Heart left ventricle (tissue), 16 donors: ENCODE measurements around the gene SHROOM2. TPM values are rescaled to one million over a fixed set of nuclear protein-coding genes. Genes with fewer than 3 reads are reported as not detected.

ENCODE experiments used
- ATAC-seq, 4 donors: fragments of 200-7000 bp; cut with Tn5 transposase; one replicate each; pipeline ENCODE4 v1.9.1; 2020 to 2022; ENCODE audit warnings: moderate library complexity in 4 of 4, mild to moderate bottlenecking in 3 of 4, moderate number of reproducible peaks in 1 of 4
- DNase-seq, 5 donors: peaks; one replicate each; pipeline ENCODE4 v3.0.0-alpha.2; 2020
- H3K27ac ChIP-seq, 12 donors: fragments of 200-600 bp; sonication (generic) in 4 of 12; one replicate each; pipeline versions ENCODE4 v1.5.0 to v1.8.0; 2016 to 2022; ENCODE audit warnings: mild to moderate bottlenecking in 2 of 12
- H3K27me3 ChIP-seq, 9 donors: fragments of 200-600 bp; sonication (generic) in 2 of 9; one replicate each; pipeline versions ENCODE4 v1.5.1 to v1.8.0; 2016 to 2022; ENCODE audit warnings: mild to moderate bottlenecking in 3 of 9
- H3K36me3 ChIP-seq, 9 donors: fragments of 200-600 bp; sonication (generic) in 2 of 9; one replicate each; pipeline versions ENCODE4 v1.5.0 to v1.8.0; 2018 to 2022; ENCODE audit warnings: mild to moderate bottlenecking in 2 of 9
- H3K4me1 ChIP-seq, 12 donors: fragments of 200-600 bp; sonication (generic) in 4 of 12; one replicate each; pipeline versions ENCODE4 v1.5.0 to v1.8.0; 2016 to 2022; ENCODE audit warnings: mild to moderate bottlenecking in 3 of 12
- H3K4me3 ChIP-seq, 12 donors: fragments of 200-600 bp; sonication (generic) in 4 of 12; one replicate each; pipeline versions ENCODE4 v1.5.0 to v1.8.0; 2017 to 2022; ENCODE audit warnings: mild to moderate bottlenecking in 9 of 12, moderate library complexity in 4 of 12
- H3K9me3 ChIP-seq, 12 donors: fragments of 200-600 bp; sonication (generic) in 4 of 12; one replicate each; pipeline versions ENCODE4 v1.5.0 to v1.8.0; 2016 to 2022; ENCODE audit warnings: mild to moderate bottlenecking in 1 of 12
- POLR2A ChIP-seq, 2 donors: fragments of 450-650 bp; IDR thresholded peaks; one replicate each; pipeline ENCODE4 v1.6.1; 2017; ENCODE audit warnings: antibody characterized with exemption in 2 of 2, mild to moderate bottlenecking in 2 of 2, moderate library complexity in 2 of 2
- WGBS, 4 donors: extraction: QIAGEN DNeasy Blood & Tissue Kit in 2 of 4; methylation state at CpG; one replicate each; pipeline versions ENCODE4 v1.1.5 to v1.1.7; 2013 to 2018; 5-methylcytosine and 5-hydroxymethylcytosine counted together
- intact Hi-C, 10 donors: fragments of 100-400 bp; cut with DNase I; formaldehyde crosslinking; loops; one replicate each; pipeline versions ENCODE4 v1.11.1 to v1.14.2; 2022
- polyA plus RNA-seq, 2 donors: library from polyadenylated mRNA; stranded (reverse); fragments of 200-250 nt; gene quantifications; one replicate each; pipeline ENCODE4 v1.2.3, GENCODE V29; 2013
- total RNA-seq, 9 donors: library from RNA; depleted of rRNA in 2 of 9; stranded (reverse); fragments of >200 nt in 2 of 9; fragmentation: NEBNext Ultra II Directional in 3 of 9; extraction: Animal tissue kit (Norgen Biotek cat#: 25700) in 3 of 9; gene quantifications; one replicate each; pipeline versions ENCODE4 v1.1.0 to v1.2.4, GENCODE V29; 2016 to 2023
- TF ChIP-seq, protein P1 (sequence below), 12 donors: fragments of 200-600 bp; sonication (generic) in 4 of 12; IDR thresholded peaks; one replicate each; pipeline versions ENCODE4 v1.5.0 to v1.8.0; 2018 to 2022; ENCODE audit warnings: antibody characterized with exemption in 12 of 12, mild to moderate bottlenecking in 5 of 12
- donor health status: ischemic (EF 13 %, LVEDD 7.1; RV severe dilation, severe dysfunction).
- donor health status: healthy with polysubstance abuse.
- donor health status: DM: no; HTN: yes; CAD: no.
- donor health status: DM: no; HTN: no; CAD: no.
- donor health status: ischemic (EF 25% LVEDD 6.9; RV normal size, moderate dysfunction).
- donor health status: ischemic (EF 25% LVEDD 5.7; RV mildly dilated, moderate dysfunction).
- donor health status: healthy.
- donor health status: DM: yes; HTN: yes; CAD: no.
- donor health status: ischemic (EF 35%, LVEDD 5.7; RV mildly dilated, moderate dysfunction).
- donor health status: nonischemic (EF 11% LVEDD 7.7; RV severe dilation, severe dysfunction).
- donor health status: DM: yes; HTN: yes; CAD: no.
- donor health status: PGD.
- donor health status: ischemic (EF 29% LVEDD 5.4; RV normal size, mild dysfunction).
- donor health status: nonischemic (EF 23%, LVEDD 6.1; RV moderate dilation, normal function).

Gene SHROOM2
- total and polyA plus RNA-seq, 11 donors = 0.38 to 1.7 (median 0.83) TPM

DNA sequence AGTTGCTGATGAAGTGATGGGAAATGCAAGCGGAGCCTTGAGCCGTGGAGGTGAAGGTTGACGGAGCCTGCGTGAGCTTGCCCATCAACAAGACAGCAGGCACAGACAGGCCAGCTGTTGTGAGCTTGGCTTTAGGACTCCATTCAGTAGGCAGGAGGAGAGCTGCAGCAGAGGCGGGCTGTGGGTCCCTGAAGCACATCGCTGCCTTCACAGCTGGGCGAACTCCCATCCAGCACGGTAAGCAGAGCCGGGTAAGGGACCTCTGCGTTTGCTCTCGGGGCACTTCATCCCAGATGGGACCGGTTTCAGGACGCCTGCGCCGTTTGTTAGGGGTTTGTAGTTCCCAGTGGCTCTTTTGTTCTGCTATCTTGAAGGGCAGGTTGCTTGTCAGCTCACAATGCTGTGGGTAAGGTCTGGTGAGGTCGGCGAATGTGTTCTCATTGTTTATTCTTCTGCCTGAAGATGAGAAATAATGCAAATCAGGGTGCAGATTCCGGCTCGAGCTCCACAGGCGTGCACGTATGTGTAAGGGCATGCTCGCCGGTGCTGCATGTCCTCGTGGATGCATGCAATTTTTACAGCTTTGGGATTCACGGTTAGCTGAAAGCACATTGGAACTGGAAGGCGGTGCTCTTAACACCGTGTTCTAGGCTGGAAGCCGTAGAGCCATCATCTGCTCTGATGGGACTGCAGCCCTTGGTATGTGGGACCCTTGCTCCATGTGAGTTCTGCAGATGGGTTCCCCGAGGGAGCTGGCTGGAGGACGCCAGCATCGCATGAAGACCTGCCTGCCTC lies 126.3 kb downstream of the SHROOM2 start:
- ATAC-seq = no peak
- no peaks in the 10 kb centered on the region for H3K36me3 ChIP-seq
- peaks cover 0 to 3% (median 0%) of the 10 kb centered on the region in 12 donors for H3K4me1 ChIP-seq
- intact Hi-C loops = no loop called here
- WGBS, 4 donors = 50 to 67% (median 58%) methylated on average over 31 of the region's 31 CpGs
- peaks cover 0 to 38% (median 0%) of the 10 kb centered on the region in 9 donors for H3K27me3 ChIP-seq
- no peaks in the 10 kb centered on the region for H3K9me3 ChIP-seq
- TF ChIP-seq, protein P1, sequence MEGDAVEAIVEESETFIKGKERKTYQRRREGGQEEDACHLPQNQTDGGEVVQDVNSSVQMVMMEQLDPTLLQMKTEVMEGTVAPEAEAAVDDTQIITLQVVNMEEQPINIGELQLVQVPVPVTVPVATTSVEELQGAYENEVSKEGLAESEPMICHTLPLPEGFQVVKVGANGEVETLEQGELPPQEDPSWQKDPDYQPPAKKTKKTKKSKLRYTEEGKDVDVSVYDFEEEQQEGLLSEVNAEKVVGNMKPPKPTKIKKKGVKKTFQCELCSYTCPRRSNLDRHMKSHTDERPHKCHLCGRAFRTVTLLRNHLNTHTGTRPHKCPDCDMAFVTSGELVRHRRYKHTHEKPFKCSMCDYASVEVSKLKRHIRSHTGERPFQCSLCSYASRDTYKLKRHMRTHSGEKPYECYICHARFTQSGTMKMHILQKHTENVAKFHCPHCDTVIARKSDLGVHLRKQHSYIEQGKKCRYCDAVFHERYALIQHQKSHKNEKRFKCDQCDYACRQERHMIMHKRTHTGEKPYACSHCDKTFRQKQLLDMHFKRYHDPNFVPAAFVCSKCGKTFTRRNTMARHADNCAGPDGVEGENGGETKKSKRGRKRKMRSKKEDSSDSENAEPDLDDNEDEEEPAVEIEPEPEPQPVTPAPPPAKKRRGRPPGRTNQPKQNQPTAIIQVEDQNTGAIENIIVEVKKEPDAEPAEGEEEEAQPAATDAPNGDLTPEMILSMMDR (IDR thresholded peaks at IDR 0.05) = no peak
- TF ChIP-seq POLR2A (IDR thresholded peaks at IDR 0.05) = no peak
- DNase-seq = no peak
- no peak overlapping the region for H3K27ac ChIP-seq
- no peak overlapping the region for H3K4me3 ChIP-seq

DNA sequence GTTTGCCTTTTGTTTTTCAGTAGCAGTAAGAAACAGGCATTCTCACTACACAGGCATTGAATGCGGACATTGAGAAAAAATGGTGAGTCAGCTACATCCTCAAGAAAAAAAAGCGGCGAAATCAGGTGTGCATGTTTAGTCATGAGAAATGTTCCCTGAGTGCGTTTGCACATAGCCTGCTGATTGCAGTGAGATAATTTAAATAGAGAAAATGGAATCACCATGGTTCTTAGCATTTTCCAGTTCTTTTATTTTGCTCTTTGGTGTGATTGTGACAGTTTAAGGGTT lies 126.9 kb downstream of the SHROOM2 start:
- 86 to 92% (median 90%) methylated on average over 4 of the region's 4 CpGs for WGBS, 4 donors
- TF ChIP-seq, protein P1 (IDR thresholded peaks at IDR 0.05) = no peak
- no peak for ATAC-seq

DNA sequence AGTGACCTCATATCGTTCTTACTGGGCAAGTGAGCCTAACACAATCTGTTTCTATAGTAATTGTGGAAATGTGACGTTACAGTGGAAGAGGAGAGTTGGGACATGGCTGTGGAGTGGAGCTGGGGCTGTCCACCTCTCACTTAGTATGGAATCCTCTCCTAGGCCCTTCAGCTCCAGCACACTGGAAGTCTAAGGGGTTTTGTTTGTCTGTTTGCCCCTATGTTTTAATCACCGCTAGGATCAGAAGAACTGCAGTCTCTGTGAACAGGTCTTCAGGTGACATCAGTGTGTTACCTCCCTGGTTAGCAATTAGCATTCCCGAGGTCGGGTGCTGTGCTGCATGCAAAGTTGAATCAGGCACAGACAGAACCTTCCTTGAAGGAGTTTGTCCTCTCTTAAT lies 131.6 kb downstream of the SHROOM2 start:
- no peaks in the 10 kb centered on the region for H3K4me1 ChIP-seq
- DNase-seq = no peak
- ATAC-seq = no peak
- H3K9me3 ChIP-seq = peaks cover 0 to 6% (median 0%) of the 10 kb centered on the region in 12 donors
- H3K27ac ChIP-seq = no peak overlapping the region
- no peak for TF ChIP-seq POLR2A (IDR thresholded peaks at IDR 0.05)
- TF ChIP-seq, protein P1 (IDR thresholded peaks at IDR 0.05) = no peak
- H3K4me3 ChIP-seq = no peak overlapping the region
- no peaks in the 10 kb centered on the region for H3K36me3 ChIP-seq
- intact Hi-C loops = no loop called here
- H3K27me3 ChIP-seq = peaks cover 0 to 27% (median 0%) of the 10 kb centered on the region in 9 donors
- WGBS, 4 donors = 78 to 92% (median 84%) methylated on average over 5 of the region's 5 CpGs

More for the DNA sequence above, 126.9 kb downstream of the SHROOM2 start:
- intact Hi-C loops = no loop called here
- Histone ChIP-seq H3K9me3 (no peaks in the 10 kb centered on the region), H3K4me3 (no peak overlapping the region), H3K27ac (no peak overlapping the region), H3K4me1 (peaks cover 0 to 3% (median 0%) of the 10 kb centered on the region in 12 donors), H3K27me3 (peaks cover 0 to 38% (median 0%) of the 10 kb centered on the region in 9 donors), H3K36me3 (no peaks in the 10 kb centered on the region)
- DNase-seq = no peak

DNA sequence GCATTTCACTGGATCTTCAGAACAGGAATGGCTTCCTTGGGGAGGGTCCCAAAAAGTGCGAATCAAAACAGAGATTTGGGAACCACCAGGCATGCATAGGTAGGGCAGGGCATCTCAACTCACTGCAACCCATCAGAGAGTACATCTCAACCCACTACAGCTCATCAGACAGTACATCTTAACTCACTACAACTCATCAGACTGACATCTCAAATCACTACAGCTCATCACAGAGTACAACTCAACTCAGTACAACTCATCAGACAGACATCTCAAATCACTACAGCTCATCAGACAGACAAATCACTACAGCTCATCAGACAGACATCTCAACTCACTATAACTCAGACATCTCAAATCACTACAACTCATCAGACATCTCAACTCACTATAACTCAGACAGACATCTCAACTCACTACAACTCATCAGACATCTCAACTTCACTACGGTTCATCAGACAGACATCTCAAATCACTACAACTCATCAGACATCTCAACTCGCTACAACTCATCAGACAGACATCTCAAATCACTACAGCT lies 133.5 kb downstream of the SHROOM2 start:
- no peaks in the 10 kb centered on the region for H3K36me3 ChIP-seq
- 71 to 96% (median 83%) methylated on average over 3 of the region's 3 CpGs for WGBS, 4 donors
- DNase-seq = no peak
- H3K27ac ChIP-seq = no peak overlapping the region
- H3K27me3 ChIP-seq = peaks cover 0 to 28% (median 0%) of the 10 kb centered on the region in 9 donors
- TF ChIP-seq POLR2A (IDR thresholded peaks at IDR 0.05) = no peak
- TF ChIP-seq, protein P1 (IDR thresholded peaks at IDR 0.05) = no peak
- H3K4me3 ChIP-seq = no peak overlapping the region
- H3K4me1 ChIP-seq = no peaks in the 10 kb centered on the region
- peaks cover 0 to 6% (median 0%) of the 10 kb centered on the region in 12 donors for H3K9me3 ChIP-seq
- no peak for ATAC-seq
- intact Hi-C loops = no loop called here
